ENCODE measurements around the gene MGA. TPM values are rescaled to one million over a fixed set of nuclear protein-coding genes. Genes with fewer than 3 reads are reported as not detected.

Gene MGA
- total and polyA plus RNA-seq, 4 donors = 2.7 to 86.2 (median 14.1) TPM

DNA sequence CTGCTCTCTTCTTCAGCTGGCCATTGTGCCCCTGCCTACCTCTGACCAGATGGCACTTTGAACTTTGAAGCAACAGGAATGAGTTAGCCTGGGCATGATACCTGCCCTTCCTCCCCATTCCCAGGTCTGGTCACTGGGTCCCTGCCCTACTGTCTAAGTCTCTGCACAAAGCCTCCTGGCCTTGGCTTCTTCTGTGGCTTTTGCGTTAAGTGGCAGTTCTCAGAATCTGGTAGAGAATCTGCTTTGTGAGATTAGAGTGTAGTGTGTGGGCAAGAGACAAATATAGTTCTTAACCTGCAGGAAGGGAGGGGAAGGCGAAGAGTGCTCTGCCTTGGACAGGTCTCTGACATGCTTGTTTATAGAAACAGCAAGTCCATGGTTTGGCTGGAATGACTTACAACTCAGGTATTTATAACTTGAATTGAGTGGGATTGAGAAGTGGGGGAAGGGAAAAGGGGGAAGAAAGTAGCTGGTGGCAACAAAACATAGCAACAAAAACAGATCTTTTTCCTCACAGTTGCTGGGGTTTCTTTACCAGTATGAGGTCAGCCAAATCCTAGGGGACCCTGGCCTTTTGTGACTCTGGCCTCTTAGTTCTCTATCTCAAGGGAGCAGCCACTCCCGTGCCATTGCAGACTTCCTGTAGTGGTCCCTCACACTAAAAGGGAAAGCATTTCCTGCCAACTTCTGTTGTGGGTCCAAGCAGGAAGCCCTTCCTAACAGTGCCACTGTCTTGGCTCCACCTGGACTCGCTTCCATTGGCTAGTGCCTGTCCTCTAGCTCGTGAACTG, 130.7 kb downstream of the MGA start:
- peaks cover 2 to 30% (median 16%) of the 10 kb centered on the region in 5 donors for H3K4me1 ChIP-seq (ENCODE audit: control insufficient read depth in 5 of 5, insufficient read depth in 5 of 5, low read length in 5 of 5)
- no peaks in the 10 kb centered on the region for H3K36me3 ChIP-seq (ENCODE audit: control insufficient read depth in 4 of 4, insufficient read depth in 4 of 4, low read length in 4 of 4)
- ATAC-seq (ENCODE audit: insufficient read depth, low FRiP score) = peak; percentile 69
- 26 to 35% methylated on average over 5 of the region's 5 CpGs for WGBS, 2 donors
- no peaks in the 10 kb centered on the region for H3K27me3 ChIP-seq (ENCODE audit: control insufficient read depth in 3 of 3, insufficient read depth in 3 of 3, low read length in 2 of 3)
- no peak overlapping the region for H3K9ac ChIP-seq (ENCODE audit: insufficient read depth in 1 of 2, low read length in 2 of 2)
- DNase-seq = peak in 2 of 3 donors; percentile 26 to 44
- H3K9me3 ChIP-seq (ENCODE audit: control insufficient read depth in 4 of 4, insufficient read depth in 3 of 4, low read length in 3 of 4) = no peaks in the 10 kb centered on the region
- no peak overlapping the region for H3K4me3 ChIP-seq
- peak overlapping the region; percentile 48 to 89 for H3K27ac ChIP-seq (ENCODE audit: low read depth in 1 of 2, low read length in 1 of 2)
- TF ChIP-seq, protein P1, sequence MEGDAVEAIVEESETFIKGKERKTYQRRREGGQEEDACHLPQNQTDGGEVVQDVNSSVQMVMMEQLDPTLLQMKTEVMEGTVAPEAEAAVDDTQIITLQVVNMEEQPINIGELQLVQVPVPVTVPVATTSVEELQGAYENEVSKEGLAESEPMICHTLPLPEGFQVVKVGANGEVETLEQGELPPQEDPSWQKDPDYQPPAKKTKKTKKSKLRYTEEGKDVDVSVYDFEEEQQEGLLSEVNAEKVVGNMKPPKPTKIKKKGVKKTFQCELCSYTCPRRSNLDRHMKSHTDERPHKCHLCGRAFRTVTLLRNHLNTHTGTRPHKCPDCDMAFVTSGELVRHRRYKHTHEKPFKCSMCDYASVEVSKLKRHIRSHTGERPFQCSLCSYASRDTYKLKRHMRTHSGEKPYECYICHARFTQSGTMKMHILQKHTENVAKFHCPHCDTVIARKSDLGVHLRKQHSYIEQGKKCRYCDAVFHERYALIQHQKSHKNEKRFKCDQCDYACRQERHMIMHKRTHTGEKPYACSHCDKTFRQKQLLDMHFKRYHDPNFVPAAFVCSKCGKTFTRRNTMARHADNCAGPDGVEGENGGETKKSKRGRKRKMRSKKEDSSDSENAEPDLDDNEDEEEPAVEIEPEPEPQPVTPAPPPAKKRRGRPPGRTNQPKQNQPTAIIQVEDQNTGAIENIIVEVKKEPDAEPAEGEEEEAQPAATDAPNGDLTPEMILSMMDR (IDR thresholded peaks at IDR 0.05; ENCODE audit: control extremely low read depth, extremely low read depth) = no peak

DNA sequence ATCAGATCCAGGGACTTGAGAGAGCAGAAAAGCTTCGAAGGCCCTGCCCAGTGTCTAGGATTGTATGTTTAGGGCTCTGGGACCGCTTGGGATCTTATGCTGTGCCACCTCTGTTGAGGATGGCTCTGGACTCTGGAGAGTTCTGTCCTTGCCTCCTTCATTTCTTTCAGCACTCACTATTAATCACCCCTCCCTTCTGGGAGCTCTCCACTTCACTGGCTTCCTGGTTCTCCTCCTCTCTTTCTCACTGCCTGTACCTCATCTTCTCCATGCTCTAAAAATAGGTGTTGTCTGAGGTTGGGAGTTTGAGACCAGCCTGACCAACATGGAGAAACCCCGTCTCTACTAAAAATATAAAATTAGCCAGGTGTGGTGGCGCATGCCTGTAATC, 131.3 kb downstream of the MGA start:
- no peak overlapping the region for H3K4me3 ChIP-seq
- no peak for DNase-seq
- WGBS, 2 donors = 82 to 86% methylated on average over 4 of the region's 4 CpGs
- H3K36me3 ChIP-seq (ENCODE audit: control insufficient read depth in 4 of 4, insufficient read depth in 4 of 4, low read length in 4 of 4) = no peaks in the 10 kb centered on the region
- H3K9ac ChIP-seq (ENCODE audit: insufficient read depth in 1 of 2, low read length in 2 of 2) = no peak overlapping the region
- H3K9me3 ChIP-seq (ENCODE audit: control insufficient read depth in 4 of 4, insufficient read depth in 3 of 4, low read length in 3 of 4) = no peaks in the 10 kb centered on the region
- H3K27ac ChIP-seq (ENCODE audit: low read depth in 1 of 2, low read length in 1 of 2) = peak overlapping the region; percentile 48 to 82
- TF ChIP-seq, protein P1 (IDR thresholded peaks at IDR 0.05; ENCODE audit: control extremely low read depth, extremely low read depth) = no peak
- H3K27me3 ChIP-seq (ENCODE audit: control insufficient read depth in 3 of 3, insufficient read depth in 3 of 3, low read length in 2 of 3) = no peaks in the 10 kb centered on the region
- H3K4me1 ChIP-seq (ENCODE audit: control insufficient read depth in 5 of 5, insufficient read depth in 5 of 5, low read length in 5 of 5) = peaks cover 8 to 30% (median 19%) of the 10 kb centered on the region in 5 donors
- no peak for ATAC-seq (ENCODE audit: insufficient read depth, low FRiP score)

DNA sequence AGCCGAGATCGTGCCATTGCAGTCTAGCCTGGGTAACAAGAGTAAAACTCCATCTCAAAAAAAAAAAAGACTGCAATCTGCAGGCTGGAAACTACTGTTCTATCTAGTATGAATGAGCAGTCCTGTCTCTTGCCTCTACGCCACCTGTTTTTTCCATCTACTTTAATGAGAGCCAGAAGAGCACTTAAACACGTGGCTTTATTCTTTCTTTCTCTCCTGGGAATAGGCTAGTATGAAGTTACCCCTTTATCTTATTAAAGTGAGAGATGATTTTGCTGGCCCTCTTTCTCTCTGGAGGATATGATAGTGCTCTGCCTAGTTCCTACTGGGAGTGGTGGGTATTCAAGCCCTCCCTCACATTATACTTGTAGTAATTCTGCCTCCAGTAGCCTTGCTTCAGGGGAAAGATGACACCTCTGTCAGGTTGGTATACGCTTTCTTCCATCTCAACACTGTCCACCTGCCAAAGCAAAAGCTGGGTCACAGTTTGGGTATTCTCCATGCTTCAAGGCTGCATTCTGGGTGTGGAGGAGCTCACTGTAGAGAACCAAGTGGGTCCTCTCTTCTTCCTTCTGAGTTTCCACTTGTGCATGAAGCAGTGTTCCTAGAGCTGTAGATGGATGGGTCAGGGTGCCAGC, 131.9 kb downstream of the MGA start:
- no peak overlapping the region for H3K27ac ChIP-seq (ENCODE audit: low read depth in 1 of 2, low read length in 1 of 2)
- ATAC-seq (ENCODE audit: insufficient read depth, low FRiP score) = no peak
- no peak overlapping the region for H3K9ac ChIP-seq (ENCODE audit: insufficient read depth in 1 of 2, low read length in 2 of 2)
- DNase-seq = no peak
- no peaks in the 10 kb centered on the region for H3K36me3 ChIP-seq (ENCODE audit: control insufficient read depth in 4 of 4, insufficient read depth in 4 of 4, low read length in 4 of 4)
- TF ChIP-seq, protein P1 (IDR thresholded peaks at IDR 0.05; ENCODE audit: control extremely low read depth, extremely low read depth) = no peak
- peaks cover 12 to 33% (median 20%) of the 10 kb centered on the region in 5 donors for H3K4me1 ChIP-seq (ENCODE audit: control insufficient read depth in 5 of 5, insufficient read depth in 5 of 5, low read length in 5 of 5)
- H3K4me3 ChIP-seq = no peak overlapping the region
- H3K27me3 ChIP-seq (ENCODE audit: control insufficient read depth in 3 of 3, insufficient read depth in 3 of 3, low read length in 2 of 3) = no peaks in the 10 kb centered on the region
- H3K9me3 ChIP-seq (ENCODE audit: control insufficient read depth in 4 of 4, insufficient read depth in 3 of 4, low read length in 3 of 4) = no peaks in the 10 kb centered on the region
- 88 to 91% methylated on average over 5 of the region's 5 CpGs for WGBS, 2 donors

Measured in lung (tissue), 12 donors.